Bronchial epithelial cell (primary cell): ENCODE data around the gene MRTFA. TPM values are rescaled to one million over a fixed set of nuclear protein-coding genes. Genes with fewer than 3 reads are reported as not detected.

Experiments
- DNase-seq: peaks from one replicate; pipeline ENCODE4 v3.0.0-alpha.2; 2010; ENCODE audit warnings: low read depth
- FAIRE-seq: peaks from 2 replicates; lab custom pipeline; 2011; peaks lifted over from hg19 to GRCh38; lab: Jason Lieb, UNC
- H3K27me3 ChIP-seq: 2 replicates; pipeline ENCODE4 v1.5.1; 2011; ENCODE audit warnings: low read length; ENCODE audit not compliant: control insufficient read depth, insufficient read depth
- H3K36me3 ChIP-seq: 2 replicates; pipeline ENCODE4 v1.5.1; 2011; ENCODE audit warnings: low read length; ENCODE audit not compliant: control insufficient read depth, insufficient read depth
- H3K4me3 ChIP-seq: 2 replicates; pipeline ENCODE4 v1.5.1; 2011; ENCODE audit warnings: mild to moderate bottlenecking, low read depth, low read length, control low read depth
- total RNA-seq: library from RNA; depleted of rRNA; stranded (reverse); fragments of >200 nt; gene quantifications from 2 replicates; pipeline ENCODE4 v1.2.1, GENCODE V29; 2014
- TF ChIP-seq, protein P1 (sequence below): IDR thresholded peaks from 2 replicates; pipeline ENCODE4 v1.5.1; 2011; ENCODE audit warnings: mild to moderate bottlenecking, moderate library complexity, low read length, control low read depth, inconsistent platforms; ENCODE audit not compliant: insufficient read depth, severe bottlenecking

MRTFA gene
- total RNA-seq, 1 donor from 2014 or later: 25.3 TPM

- Histone ChIP-seq H3K27me3 (no peaks in the 10 kb centered on the region), H3K4me3 (no peak overlapping the region), H3K36me3 (no peaks in the 10 kb centered on the region)
- TF ChIP-seq, protein P1, sequence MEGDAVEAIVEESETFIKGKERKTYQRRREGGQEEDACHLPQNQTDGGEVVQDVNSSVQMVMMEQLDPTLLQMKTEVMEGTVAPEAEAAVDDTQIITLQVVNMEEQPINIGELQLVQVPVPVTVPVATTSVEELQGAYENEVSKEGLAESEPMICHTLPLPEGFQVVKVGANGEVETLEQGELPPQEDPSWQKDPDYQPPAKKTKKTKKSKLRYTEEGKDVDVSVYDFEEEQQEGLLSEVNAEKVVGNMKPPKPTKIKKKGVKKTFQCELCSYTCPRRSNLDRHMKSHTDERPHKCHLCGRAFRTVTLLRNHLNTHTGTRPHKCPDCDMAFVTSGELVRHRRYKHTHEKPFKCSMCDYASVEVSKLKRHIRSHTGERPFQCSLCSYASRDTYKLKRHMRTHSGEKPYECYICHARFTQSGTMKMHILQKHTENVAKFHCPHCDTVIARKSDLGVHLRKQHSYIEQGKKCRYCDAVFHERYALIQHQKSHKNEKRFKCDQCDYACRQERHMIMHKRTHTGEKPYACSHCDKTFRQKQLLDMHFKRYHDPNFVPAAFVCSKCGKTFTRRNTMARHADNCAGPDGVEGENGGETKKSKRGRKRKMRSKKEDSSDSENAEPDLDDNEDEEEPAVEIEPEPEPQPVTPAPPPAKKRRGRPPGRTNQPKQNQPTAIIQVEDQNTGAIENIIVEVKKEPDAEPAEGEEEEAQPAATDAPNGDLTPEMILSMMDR: no peak
- FAIRE-seq (no peak), DNase-seq (no peak)
Measured at GRCh38 chr22:40473703-40474102, 162.8 kb downstream of the MRTFA start.

GRCh38 chr22:40472579-40472978, 163.9 kb downstream of the MRTFA start:
- Histone ChIP-seq H3K36me3 (no peaks in the 10 kb centered on the region), H3K4me3 (no peak overlapping the region), H3K27me3 (no peaks in the 10 kb centered on the region)
- DNase-seq: no peak
- FAIRE-seq: no peak
- TF ChIP-seq, protein P1: no peak

GRCh38 chr22:40472051-40472450, 164.5 kb downstream of the MRTFA start:
- Histone ChIP-seq H3K4me3 (no peak overlapping the region), H3K36me3 (no peaks in the 10 kb centered on the region), H3K27me3 (no peaks in the 10 kb centered on the region)
- no peak for FAIRE-seq
- no peak for DNase-seq
- TF ChIP-seq, protein P1: no peak

GRCh38 chr22:40469181-40469580, 167.3 kb downstream of the MRTFA start:
- TF ChIP-seq, protein P1: no peak
- H3K4me3 ChIP-seq: no peak overlapping the region
- no peaks in the 10 kb centered on the region for H3K36me3 ChIP-seq
- H3K27me3 ChIP-seq: no peaks in the 10 kb centered on the region
- no peak for FAIRE-seq
- DNase-seq: no peak

- Histone ChIP-seq H3K27me3 (no peaks in the 10 kb centered on the region), H3K4me3 (no peak overlapping the region), H3K36me3 (no peaks in the 10 kb centered on the region)
- DNase-seq (no peak), FAIRE-seq (no peak)
- TF ChIP-seq, protein P1: no peak
Measured at GRCh38 chr22:40468616-40469015, 167.9 kb downstream of the MRTFA start.

DNA sequence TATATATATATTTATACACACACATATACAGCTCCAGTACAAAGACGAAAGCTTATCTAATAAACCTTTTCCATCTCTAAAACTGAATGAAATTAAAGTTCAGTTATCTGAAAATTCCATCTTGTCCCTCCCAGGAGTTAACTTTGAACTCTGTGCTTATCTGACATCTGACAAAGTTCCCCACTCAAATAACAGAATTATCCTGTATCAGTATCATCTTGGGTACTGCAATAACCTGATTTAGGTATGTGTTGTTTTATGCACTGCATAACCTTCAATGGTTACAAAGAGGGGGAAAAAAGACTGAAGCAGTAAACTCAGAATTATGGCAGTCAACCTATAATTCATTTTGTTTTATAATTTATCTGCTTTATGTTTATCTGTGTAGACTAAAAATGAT, 169.5 kb downstream of the MRTFA start:
- Histone ChIP-seq H3K4me3 (no peak overlapping the region), H3K27me3 (no peaks in the 10 kb centered on the region), H3K36me3 (peaks cover 4% of the 10 kb centered on the region)
- DNase-seq (no peak), FAIRE-seq (no peak)
- TF ChIP-seq, protein P1: no peak
